Adrenal gland (tissue), 12 donors: ENCODE measurements around the gene CRYBG2. TPM values are rescaled to one million over a fixed set of nuclear protein-coding genes. Genes with fewer than 3 reads are reported as not detected.

Experiments
- DNase-seq, 7 donors: peaks; one replicate each; pipeline ENCODE4 v3.0.0-alpha.2; 2019 to 2020
- H3K27ac ChIP-seq, 5 donors: fragments of 200-600 bp; sonication (generic) in 4 of 5; 1 replicate in 3 of 5; 2 replicates in 2 of 5; pipeline versions ENCODE4 v1.5.1 to v1.8.0; 2016 to 2020; ENCODE audit warnings: mild to moderate bottlenecking in 1 of 5
- H3K27me3 ChIP-seq: fragments of 200-600 bp; 2 replicates; pipeline ENCODE4 v1.8.0; 2021
- H3K36me3 ChIP-seq, 2 donors: fragments of 200-600 bp; replicated peaks in 1 of 2; 1 replicate in 1 of 2; 2 replicates in 1 of 2; pipeline versions ENCODE4 v1.5.1 to v1.8.0; 2018 to 2022
- H3K4me1 ChIP-seq, 2 donors: fragments of 200-600 bp; replicated peaks in 1 of 2; 1 replicate in 1 of 2; 2 replicates in 1 of 2; pipeline versions ENCODE4 v1.5.1 to v1.8.0; 2018 to 2021
- H3K4me3 ChIP-seq, 4 donors: fragments of 200-600 bp; sonication (generic) in 3 of 4; one replicate each; pipeline ENCODE4 v1.5.1; 2016 to 2018
- H3K9me3 ChIP-seq, 3 donors: fragments of 200-600 bp; sonication (generic) in 1 of 3; replicated peaks in 1 of 3; 1 replicate in 2 of 3; 2 replicates in 1 of 3; pipeline versions ENCODE4 v1.5.1 to v1.8.0; 2016 to 2021
- POLR2A ChIP-seq, 2 donors: fragments of 450-650 bp; IDR thresholded peaks; one replicate each; pipeline ENCODE4 v1.6.1; 2017; ENCODE audit warnings: antibody characterized with exemption in 2 of 2, mild to moderate bottlenecking in 2 of 2, moderate library complexity in 1 of 2
- WGBS, 4 donors: extraction: QIAGEN DNeasy Blood & Tissue Kit in 2 of 4; methylation state at CpG; one replicate each; pipeline versions ENCODE4 v1.1.5 to v1.1.7; 2013 to 2017; 5-methylcytosine and 5-hydroxymethylcytosine counted together
- intact Hi-C, 2 donors: fragments of 100-400 bp; cut with DNase I; formaldehyde crosslinking; loops; one replicate each; pipeline versions ENCODE4 v1.14.1 to v1.15.0; 2022 to 2023
- polyA plus RNA-seq, 3 donors: library from polyadenylated mRNA; stranded (reverse); fragments of 200-250 nt in 2 of 3; fragments of 350-450 nt in 1 of 3; fragmentation: Illumina TruSeq in 1 of 3; extraction: RNeasy Lipid Tissue Mini Kit (QIAGEN cat#74804) in 1 of 3; gene quantifications; one replicate each; pipeline ENCODE4 v1.2.3, GENCODE V29; 2013 to 2014
- total RNA-seq, 9 donors: library from RNA; depleted of rRNA in 4 of 9; stranded (reverse); fragments of >200 nt in 4 of 9; fragments of 120-200 nt in 1 of 9; fragmentation: NEBNext Ultra II Directional in 1 of 9; extraction: Animal tissue kit (Norgen Biotek cat#: 25700) in 1 of 9; gene quantifications; one replicate each; pipeline versions ENCODE4 v1.1.0 to v1.2.4, GENCODE V29; 2013 to 2023
- TF ChIP-seq, protein P1 (sequence below), 6 experiments: fragments of 450-650 bp in 4 of 6; fragments of 200-600 bp in 2 of 6; sonication (generic) in 1 of 6; IDR thresholded peaks; 1 replicate in 5 of 6; 2 replicates in 1 of 6; pipeline versions ENCODE4 v1.5.1 to v1.8.0; 2016 to 2021; ENCODE audit warnings: antibody characterized with exemption in 6 of 6, mild to moderate bottlenecking in 2 of 6, moderate library complexity in 1 of 6
- donor health status: healthy with polysubstance abuse.
- donor health status: Bipolar disorder and iron deficiency.
- donor health status: DM: yes; HTN: yes; CAD: no.
- donor health status: DM: no; HTN: no; CAD: no.
- donor health status: DM: no; HTN: no; CAD: no.
- donor health status: DM: yes; HTN: yes; CAD: no.

CRYBG2 gene
- total and polyA plus RNA-seq, 12 donors = 0.17 to 0.48 (median 0.20) TPM; not detected in 9

DNA sequence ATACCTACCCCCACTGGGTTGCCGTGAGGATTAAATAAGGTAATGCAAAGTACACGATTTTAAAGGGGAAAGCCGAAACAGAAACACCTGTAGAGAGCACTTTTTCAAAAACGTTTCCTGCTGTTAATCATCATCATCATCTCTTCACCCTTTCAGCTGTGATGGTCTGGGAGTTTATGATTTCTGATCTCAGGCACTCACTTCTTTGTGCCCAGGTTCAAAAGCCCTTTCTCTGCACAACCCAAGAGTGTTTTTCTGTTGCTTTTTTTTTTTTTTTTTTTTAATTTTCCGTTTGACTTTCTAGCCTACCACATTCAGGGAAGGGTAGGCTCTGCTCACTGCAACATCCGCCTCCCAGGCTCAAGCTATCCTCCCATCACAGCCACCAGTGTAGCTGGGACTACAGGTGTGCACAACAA, 46.6 kb downstream of the CRYBG2 start:
- Histone ChIP-seq H3K27me3 (no peaks in the 10 kb centered on the region), H3K4me1 (peaks cover 4 to 9% of the 10 kb centered on the region in 2 donors), H3K27ac (peak overlapping the region in 1 of 5 donors; percentile 63), H3K4me3 (no peak overlapping the region), H3K36me3 (no peaks in the 10 kb centered on the region), H3K9me3 (no peaks in the 10 kb centered on the region)
- WGBS, 4 donors = 36 to 48% (median 45%) methylated on average over 6 of the region's 6 CpGs
- DNase-seq = no peak
- intact Hi-C loops = no loop called here
- TF ChIP-seq, protein P1, sequence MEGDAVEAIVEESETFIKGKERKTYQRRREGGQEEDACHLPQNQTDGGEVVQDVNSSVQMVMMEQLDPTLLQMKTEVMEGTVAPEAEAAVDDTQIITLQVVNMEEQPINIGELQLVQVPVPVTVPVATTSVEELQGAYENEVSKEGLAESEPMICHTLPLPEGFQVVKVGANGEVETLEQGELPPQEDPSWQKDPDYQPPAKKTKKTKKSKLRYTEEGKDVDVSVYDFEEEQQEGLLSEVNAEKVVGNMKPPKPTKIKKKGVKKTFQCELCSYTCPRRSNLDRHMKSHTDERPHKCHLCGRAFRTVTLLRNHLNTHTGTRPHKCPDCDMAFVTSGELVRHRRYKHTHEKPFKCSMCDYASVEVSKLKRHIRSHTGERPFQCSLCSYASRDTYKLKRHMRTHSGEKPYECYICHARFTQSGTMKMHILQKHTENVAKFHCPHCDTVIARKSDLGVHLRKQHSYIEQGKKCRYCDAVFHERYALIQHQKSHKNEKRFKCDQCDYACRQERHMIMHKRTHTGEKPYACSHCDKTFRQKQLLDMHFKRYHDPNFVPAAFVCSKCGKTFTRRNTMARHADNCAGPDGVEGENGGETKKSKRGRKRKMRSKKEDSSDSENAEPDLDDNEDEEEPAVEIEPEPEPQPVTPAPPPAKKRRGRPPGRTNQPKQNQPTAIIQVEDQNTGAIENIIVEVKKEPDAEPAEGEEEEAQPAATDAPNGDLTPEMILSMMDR (IDR thresholded peaks at IDR 0.05) = no peak
- TF ChIP-seq POLR2A (IDR thresholded peaks at IDR 0.05) = no peak

DNA sequence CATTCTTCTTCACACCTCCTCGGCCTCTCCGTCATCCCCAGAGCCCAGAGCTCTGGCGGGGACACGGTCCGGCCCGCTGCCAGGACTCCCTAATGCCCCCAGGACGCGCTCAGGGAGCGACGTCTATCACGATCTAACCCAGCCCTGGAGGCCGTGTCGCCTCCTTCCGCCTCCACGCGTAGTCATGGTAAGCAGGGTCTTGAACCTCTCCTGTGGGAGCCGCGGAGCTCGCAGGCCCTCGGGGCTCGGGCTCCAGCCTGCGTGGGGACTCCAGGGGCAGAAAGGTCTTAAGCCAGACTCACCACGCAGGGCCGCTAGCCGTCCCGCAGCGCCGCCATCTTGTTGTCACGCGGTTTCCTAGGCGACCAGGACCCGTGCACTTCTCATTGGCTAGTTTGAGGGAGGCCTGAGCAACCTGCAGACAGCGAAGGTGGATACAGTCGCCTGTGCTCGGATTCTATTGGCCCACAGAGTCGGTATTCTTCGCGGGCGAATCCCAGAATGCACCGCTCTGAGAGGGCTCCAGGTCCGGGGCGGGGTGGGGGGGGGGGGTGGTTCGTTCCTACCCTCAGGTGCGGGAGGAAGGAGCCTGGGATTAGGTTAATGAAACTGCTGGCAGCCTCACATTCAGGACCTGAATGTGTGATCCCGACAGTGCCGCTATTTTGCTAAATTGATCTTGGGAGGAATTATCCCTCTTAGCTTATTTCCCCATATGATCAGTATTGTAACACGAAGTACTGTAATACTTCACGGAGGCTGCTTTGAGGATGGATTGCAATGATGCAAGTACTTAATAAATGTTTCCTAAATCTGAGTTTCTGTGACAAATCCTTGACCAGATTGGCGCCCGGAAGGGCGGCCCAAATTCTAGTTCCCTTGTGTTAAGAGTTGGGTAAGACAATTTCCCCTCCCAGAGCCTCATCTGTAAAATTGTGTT, 47.4 kb downstream of the CRYBG2 start, which contains the start of gene UBXN11:
TSS of gene UBXN11 (minus strand) at position 347 of the 940 bp plus-strand sequence. CDS start 3,753 bp downstream, outside the sequence.
- no peaks in the 10 kb centered on the region for H3K27me3 ChIP-seq
- WGBS, 4 donors = 1 to 3% (median 2%) methylated on average over 20 to 51 of the region's 51 CpGs
- no peaks in the 10 kb centered on the region for H3K36me3 ChIP-seq
- no peak for TF ChIP-seq POLR2A (IDR thresholded peaks at IDR 0.05)
- TF ChIP-seq, protein P1 (IDR thresholded peaks at IDR 0.05) = no peak
- peak; percentile 93 to 98 (median 96) for DNase-seq
- H3K4me1 ChIP-seq = peaks cover 4 to 9% of the 10 kb centered on the region in 2 donors
- peak within 1 kb of the TSS in 2 of 5 donors; percentile 50 to 63 for H3K27ac ChIP-seq
- H3K9me3 ChIP-seq = no peaks in the 10 kb centered on the region
- H3K4me3 ChIP-seq = peak within 1 kb of the TSS; percentile 9 to 75 (median 46)
- intact Hi-C loops = no loop called here

DNA sequence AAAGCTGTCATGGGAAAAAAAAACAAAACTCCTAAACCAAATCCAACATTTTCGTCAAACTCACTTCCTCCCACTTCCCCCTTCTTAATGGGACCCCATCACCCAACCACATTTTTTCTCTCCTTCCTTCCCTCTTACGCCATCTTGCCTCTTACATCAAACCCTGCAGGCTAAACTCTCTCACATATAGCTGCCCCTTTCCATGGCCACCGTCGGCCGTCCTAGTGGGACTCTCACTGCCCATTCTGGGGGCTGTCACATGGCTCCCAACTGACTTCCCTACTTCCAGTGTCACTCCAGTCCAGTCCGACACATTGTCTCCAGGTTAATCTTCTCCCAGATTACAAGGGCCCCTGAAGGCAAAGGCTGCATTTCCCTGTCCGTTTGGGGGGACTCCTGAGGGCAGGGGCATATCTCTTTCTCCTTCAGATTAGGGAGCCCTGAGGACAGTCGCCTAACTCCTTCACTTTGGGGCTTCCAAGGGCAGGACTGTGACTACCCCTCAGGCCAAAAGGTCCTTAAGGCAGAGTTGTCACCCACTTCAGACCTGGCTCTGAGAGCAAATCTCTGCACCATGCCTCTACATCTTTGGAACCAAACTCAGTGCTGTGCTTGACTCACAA, 48.2 kb downstream of the CRYBG2 start:
- no peaks in the 10 kb centered on the region for H3K27me3 ChIP-seq
- peaks cover 4 to 9% of the 10 kb centered on the region in 2 donors for H3K4me1 ChIP-seq
- DNase-seq = no peak
- no peaks in the 10 kb centered on the region for H3K9me3 ChIP-seq
- peak overlapping the region in 2 of 5 donors; percentile 50 to 63 for H3K27ac ChIP-seq
- peak overlapping the region; percentile 9 to 75 (median 46) for H3K4me3 ChIP-seq
- no peaks in the 10 kb centered on the region for H3K36me3 ChIP-seq
- intact Hi-C loops = no loop called here
- TF ChIP-seq, protein P1 (IDR thresholded peaks at IDR 0.05) = no peak
- TF ChIP-seq POLR2A (IDR thresholded peaks at IDR 0.05) = no peak
- WGBS, 4 donors = 26 to 38% (median 30%) methylated on average over 8 of the region's 8 CpGs

DNA sequence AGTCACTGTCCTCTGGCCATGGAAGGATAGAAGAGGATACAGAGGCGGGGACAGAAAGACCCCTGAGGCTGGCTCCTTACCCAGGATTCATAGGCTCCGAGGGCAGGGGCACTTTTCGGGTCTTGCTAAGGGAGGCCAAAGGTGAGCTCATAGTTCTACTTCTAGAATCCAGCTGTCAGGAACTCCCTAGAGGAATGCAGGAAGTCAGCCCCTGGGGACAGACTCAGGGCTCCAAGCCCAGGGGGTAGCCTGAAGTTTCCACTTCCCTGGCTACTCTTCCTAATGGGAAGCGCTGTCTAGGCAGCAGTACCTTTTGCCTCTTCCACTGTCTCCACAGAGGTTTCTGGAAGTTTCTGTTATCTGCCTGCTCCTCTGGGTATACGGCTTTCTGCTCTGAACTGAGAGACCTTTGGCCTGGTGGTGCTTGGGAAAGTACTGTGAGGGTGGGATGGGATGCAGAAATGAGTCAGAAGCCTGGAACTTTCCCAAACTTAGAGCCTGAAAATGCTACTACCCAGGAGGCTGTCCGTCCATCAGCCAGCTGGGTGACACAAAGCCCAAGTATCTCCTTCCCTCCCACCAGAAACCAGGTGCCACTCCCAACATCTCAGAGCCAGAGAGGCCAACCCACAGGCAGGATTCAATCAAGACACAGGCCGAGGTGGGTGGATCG, 51.1 kb downstream of the CRYBG2 start:
- no peaks in the 10 kb centered on the region for H3K27me3 ChIP-seq
- 66 to 80% (median 75%) methylated on average over 5 to 8 of the region's 8 CpGs for WGBS, 4 donors
- H3K27ac ChIP-seq = no peak overlapping the region
- no peak overlapping the region for H3K4me3 ChIP-seq
- H3K4me1 ChIP-seq = peaks cover 4 to 9% of the 10 kb centered on the region in 2 donors
- intact Hi-C loops = no loop called here
- no peaks in the 10 kb centered on the region for H3K9me3 ChIP-seq
- H3K36me3 ChIP-seq = no peaks in the 10 kb centered on the region
- no peak for DNase-seq
- TF ChIP-seq, protein P1 (IDR thresholded peaks at IDR 0.05) = no peak
- TF ChIP-seq POLR2A (IDR thresholded peaks at IDR 0.05) = no peak
